Measurements from ENCODE around the gene CD8A. TPM values are rescaled to one million over a fixed set of nuclear protein-coding genes. Genes with fewer than 3 reads are reported as not detected.

Gene CD8A
- total and polyA plus RNA-seq, 4 experiments from 2014 or later = 0.47 to 1.9 (median 1.0) TPM

- DNase-seq = peak; percentile 86 to 88 (median 87)
- intact Hi-C loops (cut with micrococcal nuclease) = no loop called here
- Histone ChIP-seq H3K27me3 (ENCODE audit: insufficient read depth, low read length) (peaks cover 16% of the 10 kb centered on the region), H3K36me3 (ENCODE audit: insufficient read depth, low read length) (no peaks in the 10 kb centered on the region), H3K4me3 (ENCODE audit: low read length in 2 of 2) (peak overlapping the region; percentile 34 to 46), H3K27ac (ENCODE audit: low read depth, low read length) (no peak overlapping the region), H3K4me1 (ENCODE audit: insufficient read depth, low read length) (peaks cover 27% of the 10 kb centered on the region), H3K9me3 (ENCODE audit: control insufficient read depth in 1 of 2, low read length in 2 of 2) (no peaks in the 10 kb centered on the region)
- H3K27me3 Mint-ChIP-seq = peaks cover 27 to 39% of the 10 kb centered on the region in 2 donors
- peak overlapping the region; percentile 81 to 99 (median 88) for H3K4me3 Mint-ChIP-seq
- H3K4me1 Mint-ChIP-seq = peaks cover 15 to 26% (median 18%) of the 10 kb centered on the region in 4 donors
- no peaks in the 10 kb centered on the region for H3K36me3 Mint-ChIP-seq
- ChIA-PET CTCF (ENCODE audit: partially characterized antibody) (interaction anchor here (0.7 to 2.2 kb wide), 6 partner anchors 14 to 1705 kb away, joined by 3 to 8 read pairs (median 3); no protein-coding TSS in a partner anchor), POLR2A (ENCODE audit: partially characterized antibody) (interaction anchor here (1.5 kb wide), 1 partner anchor 17 kb away, joined by 4 read pairs; no protein-coding TSS in a partner anchor)
- no peaks in the 10 kb centered on the region for H3K9me3 Mint-ChIP-seq
- peak overlapping the region in 4 of 7 donors; percentile 13 to 58 (median 26) for H3K27ac Mint-ChIP-seq
These were observed 17.8 kb upstream of the CD8A start for GRCh38 chr2:86808315-86809161.

- Mint-ChIP-seq H3K4me3 (peak overlapping the region; percentile 81 to 99 (median 88)), H3K27ac (peak overlapping the region in 5 of 7 donors; percentile 16 to 93 (median 61)), H3K4me1 (peaks cover 15 to 26% (median 18%) of the 10 kb centered on the region in 4 donors), H3K9me3 (no peaks in the 10 kb centered on the region), H3K27me3 (peaks cover 24 to 34% of the 10 kb centered on the region in 2 donors), H3K36me3 (no peaks in the 10 kb centered on the region)
- H3K27ac ChIP-seq (ENCODE audit: low read depth, low read length) = no peak overlapping the region
- ChIA-PET CTCF (ENCODE audit: partially characterized antibody) (interaction anchor here (0.9 to 2.2 kb wide), 7 partner anchors 10 to 1252 kb away, joined by 3 to 8 read pairs (median 4); no protein-coding TSS in a partner anchor), POLR2A (ENCODE audit: partially characterized antibody) (interaction anchor here (1.5 kb wide), 1 partner anchor 16 kb away, joined by 4 read pairs; no protein-coding TSS in a partner anchor)
- DNase-seq = no peak
- H3K36me3 ChIP-seq (ENCODE audit: insufficient read depth, low read length) = no peaks in the 10 kb centered on the region
- peaks cover 16% of the 10 kb centered on the region for H3K27me3 ChIP-seq (ENCODE audit: insufficient read depth, low read length)
- peak overlapping the region; percentile 34 to 46 for H3K4me3 ChIP-seq (ENCODE audit: low read length in 2 of 2)
- H3K4me1 ChIP-seq (ENCODE audit: insufficient read depth, low read length) = peaks cover 27% of the 10 kb centered on the region
- intact Hi-C loops (cut with micrococcal nuclease) = no loop called here
- no peaks in the 10 kb centered on the region for H3K9me3 ChIP-seq (ENCODE audit: control insufficient read depth in 1 of 2, low read length in 2 of 2)
These were observed 17.0 kb upstream of the CD8A start for GRCh38 chr2:86807468-86808275.

GRCh38 chr2:86807133-86807467 lies 16.4 kb upstream of the CD8A start:
- no peak overlapping the region for H3K27ac ChIP-seq (ENCODE audit: low read depth, low read length)

GRCh38 chr2:86806059-86806857 lies 15.5 kb upstream of the CD8A start:
- CTCF ChIA-PET (ENCODE audit: partially characterized antibody) = interaction anchor here (0.7 to 1.9 kb wide), 3 partner anchors 8 to 42 kb away, joined by 3 to 7 read pairs (median 3); no protein-coding TSS in a partner anchor
- H3K27me3 ChIP-seq (ENCODE audit: insufficient read depth, low read length) = peaks cover 14% of the 10 kb centered on the region
- intact Hi-C loops (cut with micrococcal nuclease) = no loop called here
- H3K36me3 Mint-ChIP-seq = no peaks in the 10 kb centered on the region
- H3K4me3 ChIP-seq (ENCODE audit: low read length in 2 of 2) = no peak overlapping the region
- no peaks in the 10 kb centered on the region for H3K36me3 ChIP-seq (ENCODE audit: insufficient read depth, low read length)
- H3K4me1 Mint-ChIP-seq = peaks cover 15 to 26% (median 18%) of the 10 kb centered on the region in 4 donors
- POLR2A ChIA-PET (ENCODE audit: partially characterized antibody) = no interaction called here
- no peaks in the 10 kb centered on the region for H3K9me3 Mint-ChIP-seq
- H3K4me3 Mint-ChIP-seq = peak overlapping the region in 1 of 8 donors; percentile 29
- H3K9me3 ChIP-seq (ENCODE audit: control insufficient read depth in 1 of 2, low read length in 2 of 2) = no peaks in the 10 kb centered on the region
- no peak overlapping the region for H3K27ac Mint-ChIP-seq
- no peak overlapping the region for H3K27ac ChIP-seq (ENCODE audit: low read depth, low read length)
- H3K4me1 ChIP-seq (ENCODE audit: insufficient read depth, low read length) = peaks cover 27% of the 10 kb centered on the region
- peaks cover 18 to 22% of the 10 kb centered on the region in 2 donors for H3K27me3 Mint-ChIP-seq
- no peak for DNase-seq

More at GRCh38 chr2:86807133-86807467, 16.4 kb upstream of the CD8A start:
- Histone ChIP-seq H3K27me3 (ENCODE audit: insufficient read depth, low read length) (peaks cover 16% of the 10 kb centered on the region), H3K36me3 (ENCODE audit: insufficient read depth, low read length) (no peaks in the 10 kb centered on the region), H3K4me1 (ENCODE audit: insufficient read depth, low read length) (peaks cover 27% of the 10 kb centered on the region), H3K9me3 (ENCODE audit: control insufficient read depth in 1 of 2, low read length in 2 of 2) (no peaks in the 10 kb centered on the region), H3K4me3 (ENCODE audit: low read length in 2 of 2) (peak overlapping the region in 1 of 2 donors; percentile 46)
- DNase-seq = no peak
- H3K36me3 Mint-ChIP-seq = no peaks in the 10 kb centered on the region
- CTCF ChIA-PET (ENCODE audit: partially characterized antibody) = interaction anchor here (0.7 to 1.9 kb wide), 6 partner anchors 9 to 1253 kb away, joined by 3 to 7 read pairs (median 4); no protein-coding TSS in a partner anchor
- H3K4me1 Mint-ChIP-seq = peaks cover 15 to 26% (median 18%) of the 10 kb centered on the region in 4 donors
- H3K4me3 Mint-ChIP-seq = peak overlapping the region; percentile 81 to 99 (median 88)
- POLR2A ChIA-PET (ENCODE audit: partially characterized antibody) = interaction anchor here (1.5 kb wide), 1 partner anchor 15 kb away, joined by 4 read pairs; no protein-coding TSS in a partner anchor
- H3K9me3 Mint-ChIP-seq = no peaks in the 10 kb centered on the region
- H3K27me3 Mint-ChIP-seq = peaks cover 22 to 29% of the 10 kb centered on the region in 2 donors
- peak overlapping the region in 3 of 7 donors; percentile 2 to 93 (median 61) for H3K27ac Mint-ChIP-seq
- intact Hi-C loops (cut with micrococcal nuclease) = no loop called here

- Mint-ChIP-seq H3K36me3 (peaks cover 4 to 13% of the 10 kb centered on the region in 2 donors), H3K27ac (no peak overlapping the region), H3K4me1 (no peaks in the 10 kb centered on the region), H3K9me3 (peaks cover 3 to 26% (median 23%) of the 10 kb centered on the region in 8 donors), H3K27me3 (peaks cover 4 to 12% of the 10 kb centered on the region in 2 donors), H3K4me3 (no peak overlapping the region)
- Histone ChIP-seq H3K36me3 (ENCODE audit: insufficient read depth, low read length) (no peaks in the 10 kb centered on the region), H3K27me3 (ENCODE audit: insufficient read depth, low read length) (no peaks in the 10 kb centered on the region), H3K4me3 (ENCODE audit: low read length in 2 of 2) (no peak overlapping the region), H3K9me3 (ENCODE audit: control insufficient read depth in 1 of 2, low read length in 2 of 2) (peaks cover 0 to 11% of the 10 kb centered on the region in 2 donors), H3K4me1 (ENCODE audit: insufficient read depth, low read length) (no peaks in the 10 kb centered on the region), H3K27ac (ENCODE audit: low read depth, low read length) (no peak overlapping the region)
- DNase-seq = no peak
- CTCF ChIA-PET (ENCODE audit: partially characterized antibody) = no interaction called here
- POLR2A ChIA-PET (ENCODE audit: partially characterized antibody) = no interaction called here
- intact Hi-C loops (cut with micrococcal nuclease) = no loop called here
These were observed 10.3 kb upstream of the CD8A start for GRCh38 chr2:86800856-86801567.

GRCh38 chr2:86794861-86795260 lies 4.1 kb upstream of the CD8A start:
- Histone ChIP-seq H3K36me3 (ENCODE audit: insufficient read depth, low read length) (no peaks in the 10 kb centered on the region), H3K4me1 (ENCODE audit: insufficient read depth, low read length) (peaks cover 17% of the 10 kb centered on the region), H3K27me3 (ENCODE audit: insufficient read depth, low read length) (peaks cover 29% of the 10 kb centered on the region), H3K4me3 (ENCODE audit: low read length in 2 of 2) (no peak overlapping the region), H3K27ac (ENCODE audit: low read depth, low read length) (no peak overlapping the region), H3K9me3 (ENCODE audit: control insufficient read depth in 1 of 2, low read length in 2 of 2) (peaks cover 0 to 11% of the 10 kb centered on the region in 2 donors)
- H3K9me3 Mint-ChIP-seq = peaks cover 7 to 43% (median 35%) of the 10 kb centered on the region in 8 donors
- no peak for DNase-seq
- ChIA-PET POLR2A (ENCODE audit: partially characterized antibody) (no interaction called here), CTCF (ENCODE audit: partially characterized antibody) (interaction anchor here (0.6 to 1.1 kb wide), 2 partner anchors 14 to 426 kb away, joined by 3 read pairs; no protein-coding TSS in a partner anchor)
- peak overlapping the region in 1 of 8 donors; percentile 11 for H3K4me3 Mint-ChIP-seq
- intact Hi-C loops (cut with micrococcal nuclease) = no loop called here
- peaks cover 12 to 25% (median 19%) of the 10 kb centered on the region in 4 donors for H3K4me1 Mint-ChIP-seq
- peaks cover 47 to 57% of the 10 kb centered on the region in 2 donors for H3K27me3 Mint-ChIP-seq
- H3K27ac Mint-ChIP-seq = no peak overlapping the region
- peaks cover 7 to 26% of the 10 kb centered on the region in 2 donors for H3K36me3 Mint-ChIP-seq

Data from CD4-positive, alpha-beta memory T cell (primary cell).